Keratinocyte (primary cell): ENCODE measurements around the gene EXOC6B. TPM values are rescaled to one million over a fixed set of nuclear protein-coding genes. Genes with fewer than 3 reads are reported as not detected.

ENCODE experiments used
- DNase-seq: peaks from one replicate; pipeline ENCODE4 v3.0.0-alpha.2; 2011; ENCODE audit warnings: low read depth, missing footprints, low spot score
- FAIRE-seq: peaks from 2 replicates; lab custom pipeline; 2011; peaks lifted over from hg19 to GRCh38; lab: Jason Lieb, UNC
- H2AFZ ChIP-seq: 2 replicates; pipeline ENCODE4 v1.6.0; 2012; ENCODE audit warnings: low read length, control low read depth, inconsistent platforms; ENCODE audit not compliant: control insufficient read depth
- H3K27ac ChIP-seq: 2 replicates; pipeline ENCODE4 v1.5.1; 2011; ENCODE audit warnings: low read length; ENCODE audit not compliant: control insufficient read depth, insufficient read depth
- H3K27me3 ChIP-seq: 3 replicates; pipeline ENCODE4 v1.6.0; 2011; ENCODE audit warnings: low read length; ENCODE audit not compliant: control insufficient read depth, insufficient read depth; ENCODE audit errors: extremely low read depth
- H3K36me3 ChIP-seq, 2 experiments: 2 replicates in 1 of 2; 3 replicates in 1 of 2; pipeline ENCODE4 v1.5.1; 2011; ENCODE audit warnings: low read length in 2 of 2, mild to moderate bottlenecking in 1 of 2; ENCODE audit not compliant: control insufficient read depth in 2 of 2, insufficient read depth in 2 of 2; ENCODE audit errors: extremely low read depth in 1 of 2
- H3K4me1 ChIP-seq: 3 replicates; pipeline ENCODE4 v1.5.1; 2011; ENCODE audit warnings: low read length; ENCODE audit not compliant: control insufficient read depth, insufficient read depth; ENCODE audit errors: extremely low read depth
- H3K4me2 ChIP-seq: 3 replicates; pipeline ENCODE4 v1.6.0; 2011; ENCODE audit warnings: low read depth, low read length; ENCODE audit not compliant: control insufficient read depth, insufficient read depth; ENCODE audit errors: extremely low read depth
- H3K4me3 ChIP-seq, 3 experiments: fragments of 200-600 bp in 1 of 3; sonication (generic) in 1 of 3; 2 replicates in 2 of 3; 3 replicates in 1 of 3; pipeline ENCODE4 v1.5.1; 2011 to 2016; ENCODE audit warnings: low read length in 3 of 3, mild to moderate bottlenecking in 3 of 3, control low read depth in 2 of 3, inconsistent platforms in 1 of 3, low read depth in 1 of 3, mixed read lengths in 1 of 3, mixed run types in 1 of 3, moderate library complexity in 1 of 3; ENCODE audit not compliant: control insufficient read depth in 2 of 3, insufficient read depth in 2 of 3; ENCODE audit errors: extremely low read depth in 1 of 3
- H3K79me2 ChIP-seq: 2 replicates; pipeline ENCODE4 v1.6.0; 2012; ENCODE audit warnings: low read length; ENCODE audit not compliant: control insufficient read depth, insufficient read depth
- H3K9ac ChIP-seq: 3 replicates; pipeline ENCODE4 v1.6.0; 2011; ENCODE audit warnings: low read length; ENCODE audit not compliant: control insufficient read depth, insufficient read depth; ENCODE audit errors: extremely low read depth
- H3K9me1 ChIP-seq: 3 replicates; pipeline ENCODE4 v1.6.0; 2011; ENCODE audit warnings: low read length; ENCODE audit not compliant: control insufficient read depth, insufficient read depth; ENCODE audit errors: extremely low read depth
- H3K9me3 ChIP-seq: 2 replicates; pipeline ENCODE4 v1.5.1; 2012; ENCODE audit warnings: low read depth, low read length; ENCODE audit not compliant: control insufficient read depth
- H4K20me1 ChIP-seq: 3 replicates; pipeline ENCODE4 v1.6.0; 2011; ENCODE audit warnings: low read length; ENCODE audit not compliant: control insufficient read depth, insufficient read depth; ENCODE audit errors: extremely low read depth
- CTCF ChIP-seq, 3 experiments: IDR thresholded peaks in 1 of 3; conservative IDR thresholded peaks in 1 of 3; optimal IDR thresholded peaks in 1 of 3; 2 replicates in 2 of 3; 3 replicates in 1 of 3; pipeline versions ENCODE3 to v1.5.1; 2011; ENCODE audit warnings: low read length in 3 of 3, mild to moderate bottlenecking in 3 of 3, moderate library complexity in 2 of 3, control low read depth in 1 of 3, inconsistent platforms in 1 of 3; ENCODE audit not compliant: insufficient read depth in 2 of 3; ENCODE audit errors: extremely low read depth in 1 of 3
- EZH2 ChIP-seq: IDR thresholded peaks from one replicate; pipeline ENCODE4 v1.6.1; 2012; ENCODE audit warnings: inconsistent platforms, mild to moderate bottlenecking, low read length, moderate library complexity
- dilution Hi-C: fragments of 300-500 bp; cut with MboI; formaldehyde crosslinking; loops from one replicate; pipeline ENCODE4 v1.7.0; 2020; ENCODE audit warnings: low sequenced_read_pairs; ENCODE audit not compliant: extremely low pct_ligation_motif_present
- polyA plus RNA-seq, 5 experiments: library from polyadenylated mRNA; depleted of rRNA in 3 of 5; stranded (reverse) in 3 of 5; stranded (forward) in 1 of 5; unstranded in 1 of 5; fragments of >200 nt; gene quantifications; 1 replicate in 1 of 5; 2 replicates in 3 of 5; 3 replicates in 1 of 5; pipeline versions ENCODE4 v1.2.1 to v1.2.3, GENCODE V29; 2011 to 2012; ENCODE audit warnings: missing spikeins in 2 of 5, low read depth in 1 of 5, low replicate concordance in 1 of 5

EXOC6B gene
- polyA plus RNA-seq, 1 donor (not counting 4 experiments of a cell fraction or from before 2014, with no cell fraction given): 37.3 TPM

- Histone ChIP-seq H3K9ac (no peak overlapping the region), H2AFZ (no peak overlapping the region), H3K4me1 (no peaks in the 10 kb centered on the region), H3K4me2 (no peak overlapping the region), H3K36me3 (no peaks in the 10 kb centered on the region), H3K9me1 (no peaks in the 10 kb centered on the region), H3K79me2 (no peaks in the 10 kb centered on the region), H3K9me3 (no peaks in the 10 kb centered on the region), H3K4me3 (no peak overlapping the region), H4K20me1 (no peaks in the 10 kb centered on the region), H3K27ac (no peak overlapping the region), H3K27me3 (no peaks in the 10 kb centered on the region)
- TF ChIP-seq EZH2 (no peak), CTCF (optimal IDR thresholded peaks at IDR 0.05 in 1 of 3, IDR thresholded peaks at IDR 0.05 in 1 of 3, conservative IDR thresholded peaks at IDR 0.05 in 1 of 3; ENCODE audit: extremely low read depth in 1 of 3, insufficient read depth in 2 of 3, low read length in 3 of 3) (peak; percentile 62 to 65 (median 65))
- no peak for FAIRE-seq
- DNase-seq: no peak
- dilution Hi-C loops: no loop called here
Observed at GRCh38 chr2:72325592-72326422, 500.0 kb downstream of the EXOC6B start.

- Histone ChIP-seq H3K4me3 (no peak overlapping the region), H3K9me1 (no peaks in the 10 kb centered on the region), H3K79me2 (no peaks in the 10 kb centered on the region), H3K4me1 (no peaks in the 10 kb centered on the region), H3K27me3 (no peaks in the 10 kb centered on the region), H2AFZ (no peak overlapping the region), H3K4me2 (no peak overlapping the region), H3K27ac (no peak overlapping the region), H4K20me1 (no peaks in the 10 kb centered on the region), H3K36me3 (no peaks in the 10 kb centered on the region), H3K9ac (no peak overlapping the region), H3K9me3 (no peaks in the 10 kb centered on the region)
- no peak for DNase-seq
- dilution Hi-C loops: no loop called here
- TF ChIP-seq CTCF (optimal IDR thresholded peaks at IDR 0.05 in 1 of 3, IDR thresholded peaks at IDR 0.05 in 1 of 3, conservative IDR thresholded peaks at IDR 0.05 in 1 of 3; ENCODE audit: extremely low read depth in 1 of 3, insufficient read depth in 2 of 3, low read length in 3 of 3) (no peak), EZH2 (no peak)
- no peak for FAIRE-seq
Observed at GRCh38 chr2:72316774-72317173, 509.1 kb downstream of the EXOC6B start.
